Breast epithelium (tissue), 3 donors: ENCODE measurements around the gene ANGPTL2.

ENCODE experiments used
- POLR2AphosphoS5 ChIP-seq, 3 donors: sonication (generic); formaldehyde crosslinking; IDR thresholded peaks; one replicate each; pipeline ENCODE4 v1.6.1; 2017; ENCODE audit warnings: antibody characterized with exemption in 3 of 3
- TF ChIP-seq, protein P1 (sequence below), 3 donors: fragments of 450-650 bp; IDR thresholded peaks; one replicate each; pipeline ENCODE4 v1.5.1; 2016 to 2017; ENCODE audit warnings: antibody characterized with exemption in 3 of 3, mild to moderate bottlenecking in 3 of 3, moderate library complexity in 3 of 3

GRCh38 chr9:127129073-127129717 is 6.8 kb upstream of the ANGPTL2 start:
- TF ChIP-seq, protein P1, sequence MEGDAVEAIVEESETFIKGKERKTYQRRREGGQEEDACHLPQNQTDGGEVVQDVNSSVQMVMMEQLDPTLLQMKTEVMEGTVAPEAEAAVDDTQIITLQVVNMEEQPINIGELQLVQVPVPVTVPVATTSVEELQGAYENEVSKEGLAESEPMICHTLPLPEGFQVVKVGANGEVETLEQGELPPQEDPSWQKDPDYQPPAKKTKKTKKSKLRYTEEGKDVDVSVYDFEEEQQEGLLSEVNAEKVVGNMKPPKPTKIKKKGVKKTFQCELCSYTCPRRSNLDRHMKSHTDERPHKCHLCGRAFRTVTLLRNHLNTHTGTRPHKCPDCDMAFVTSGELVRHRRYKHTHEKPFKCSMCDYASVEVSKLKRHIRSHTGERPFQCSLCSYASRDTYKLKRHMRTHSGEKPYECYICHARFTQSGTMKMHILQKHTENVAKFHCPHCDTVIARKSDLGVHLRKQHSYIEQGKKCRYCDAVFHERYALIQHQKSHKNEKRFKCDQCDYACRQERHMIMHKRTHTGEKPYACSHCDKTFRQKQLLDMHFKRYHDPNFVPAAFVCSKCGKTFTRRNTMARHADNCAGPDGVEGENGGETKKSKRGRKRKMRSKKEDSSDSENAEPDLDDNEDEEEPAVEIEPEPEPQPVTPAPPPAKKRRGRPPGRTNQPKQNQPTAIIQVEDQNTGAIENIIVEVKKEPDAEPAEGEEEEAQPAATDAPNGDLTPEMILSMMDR (IDR thresholded peaks at IDR 0.05) = no peak
- TF ChIP-seq POLR2AphosphoS5 (IDR thresholded peaks at IDR 0.05) = no peak
